Gastroesophageal sphincter (tissue), 4 donors: ENCODE results near the gene RESP18. TPM values are rescaled to one million over a fixed set of nuclear protein-coding genes. Genes with fewer than 3 reads are reported as not detected.

Experiments
- ATAC-seq: fragments of 150-250 bp; one replicate; pipeline ENCODE4 v1.9.1; 2016; ENCODE audit warnings: mild to moderate bottlenecking, moderate library complexity
- H3K27ac ChIP-seq, 4 donors: fragments of 200-600 bp; sonication (generic) in 3 of 4; 1 replicate in 3 of 4; 2 replicates in 1 of 4; pipeline ENCODE4 v1.5.1; 2016 to 2019
- H3K27me3 ChIP-seq: fragments of 200-600 bp; sonication (generic); one replicate; pipeline ENCODE4 v1.5.1; 2019
- H3K36me3 ChIP-seq, 2 donors: fragments of 200-600 bp; sonication (generic); one replicate each; pipeline ENCODE4 v1.5.1; 2019; ENCODE audit warnings: control low read depth in 1 of 2
- H3K4me1 ChIP-seq, 3 donors: fragments of 200-600 bp; sonication (generic); 1 replicate in 2 of 3; 2 replicates in 1 of 3; pipeline ENCODE4 v1.5.1; 2016 to 2019; ENCODE audit warnings: control low read depth in 2 of 3
- H3K4me3 ChIP-seq, 2 donors: fragments of 200-600 bp; sonication (generic); one replicate each; pipeline ENCODE4 v1.5.1; 2019; ENCODE audit warnings: mild to moderate bottlenecking in 1 of 2, moderate library complexity in 1 of 2
- H3K9me3 ChIP-seq, 3 donors: fragments of 200-600 bp; sonication (generic); one replicate each; pipeline ENCODE4 v1.5.1; 2017 to 2019; ENCODE audit warnings: control low read depth in 2 of 3
- EP300 ChIP-seq: sonication (generic); formaldehyde crosslinking; IDR thresholded peaks from one replicate; pipeline ENCODE4 v1.6.1; 2017; ENCODE audit warnings: antibody characterized with exemption, mild to moderate bottlenecking
- POLR2A ChIP-seq, 2 donors: fragments of 450-650 bp; IDR thresholded peaks; one replicate each; pipeline ENCODE4 v1.6.1; 2017; ENCODE audit warnings: antibody characterized with exemption in 2 of 2, mild to moderate bottlenecking in 2 of 2, moderate library complexity in 1 of 2
- POLR2AphosphoS5 ChIP-seq: sonication (generic); formaldehyde crosslinking; IDR thresholded peaks from one replicate; pipeline ENCODE4 v1.6.1; 2017; ENCODE audit warnings: antibody characterized with exemption
- WGBS, 2 donors: methylation state at CpG; one replicate each; pipeline ENCODE4 v1.1.5; 2018; ENCODE audit warnings: low coverage in 1 of 2; 5-methylcytosine and 5-hydroxymethylcytosine counted together
- total RNA-seq, 4 donors: library from RNA; depleted of rRNA; stranded (reverse); fragments of >200 nt; gene quantifications; one replicate each; pipeline ENCODE4 v1.1.0, GENCODE V29; 2016
- TF ChIP-seq, protein P1 (sequence below), 4 experiments: fragments of 200-600 bp in 2 of 4; fragments of 450-650 bp in 2 of 4; sonication (generic) in 1 of 4; IDR thresholded peaks; one replicate each; pipeline ENCODE4 v1.5.1; 2017 to 2019; ENCODE audit warnings: antibody characterized with exemption in 4 of 4, mild to moderate bottlenecking in 2 of 4, moderate library complexity in 2 of 4

RESP18 gene
- total RNA-seq, 4 donors from 2014 or later = not detected

GRCh38 chr2:219350215-219350614 lies 17.7 kb upstream of the RESP18 start:
- H3K4me3 ChIP-seq = no peak overlapping the region
- H3K36me3 ChIP-seq = no peaks in the 10 kb centered on the region
- no peak overlapping the region for H3K27ac ChIP-seq
- H3K4me1 ChIP-seq = no peaks in the 10 kb centered on the region
- peaks cover 71% of the 10 kb centered on the region for H3K27me3 ChIP-seq
- WGBS, 2 donors = 71 to 80% methylated on average over 1 to 2 of the region's 3 CpGs
- no peak for ATAC-seq
- no peak for TF ChIP-seq EP300
- TF ChIP-seq, protein P1, sequence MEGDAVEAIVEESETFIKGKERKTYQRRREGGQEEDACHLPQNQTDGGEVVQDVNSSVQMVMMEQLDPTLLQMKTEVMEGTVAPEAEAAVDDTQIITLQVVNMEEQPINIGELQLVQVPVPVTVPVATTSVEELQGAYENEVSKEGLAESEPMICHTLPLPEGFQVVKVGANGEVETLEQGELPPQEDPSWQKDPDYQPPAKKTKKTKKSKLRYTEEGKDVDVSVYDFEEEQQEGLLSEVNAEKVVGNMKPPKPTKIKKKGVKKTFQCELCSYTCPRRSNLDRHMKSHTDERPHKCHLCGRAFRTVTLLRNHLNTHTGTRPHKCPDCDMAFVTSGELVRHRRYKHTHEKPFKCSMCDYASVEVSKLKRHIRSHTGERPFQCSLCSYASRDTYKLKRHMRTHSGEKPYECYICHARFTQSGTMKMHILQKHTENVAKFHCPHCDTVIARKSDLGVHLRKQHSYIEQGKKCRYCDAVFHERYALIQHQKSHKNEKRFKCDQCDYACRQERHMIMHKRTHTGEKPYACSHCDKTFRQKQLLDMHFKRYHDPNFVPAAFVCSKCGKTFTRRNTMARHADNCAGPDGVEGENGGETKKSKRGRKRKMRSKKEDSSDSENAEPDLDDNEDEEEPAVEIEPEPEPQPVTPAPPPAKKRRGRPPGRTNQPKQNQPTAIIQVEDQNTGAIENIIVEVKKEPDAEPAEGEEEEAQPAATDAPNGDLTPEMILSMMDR (IDR thresholded peaks at IDR 0.05) = no peak
- no peak for TF ChIP-seq POLR2AphosphoS5
- no peak for TF ChIP-seq POLR2A (IDR thresholded peaks at IDR 0.05)
- no peaks in the 10 kb centered on the region for H3K9me3 ChIP-seq

GRCh38 chr2:219344751-219345430 lies 12.3 kb upstream of the RESP18 start:
- no peak for ATAC-seq
- Histone ChIP-seq H3K27ac (no peak overlapping the region), H3K36me3 (no peaks in the 10 kb centered on the region), H3K9me3 (no peaks in the 10 kb centered on the region), H3K4me1 (no peaks in the 10 kb centered on the region), H3K4me3 (no peak overlapping the region), H3K27me3 (peaks cover 25% of the 10 kb centered on the region)
- TF ChIP-seq EP300 (no peak), POLR2AphosphoS5 (no peak)
- 35 to 41% methylated on average over 3 to 6 of the region's 6 CpGs for WGBS, 2 donors

- H3K4me1 ChIP-seq = no peaks in the 10 kb centered on the region
- TF ChIP-seq, protein P1 (IDR thresholded peaks at IDR 0.05) = no peak
- TF ChIP-seq POLR2A (IDR thresholded peaks at IDR 0.05) (no peak), EP300 (no peak), POLR2AphosphoS5 (no peak)
- 40 to 60% methylated on average over 4 of the region's 5 CpGs for WGBS, 2 donors
- no peak for ATAC-seq
- H3K27ac ChIP-seq = no peak overlapping the region
- peaks cover 0 to 20% (median 0%) of the 10 kb centered on the region in 3 donors for H3K9me3 ChIP-seq
- no peak overlapping the region for H3K4me3 ChIP-seq
- peaks cover 68% of the 10 kb centered on the region for H3K27me3 ChIP-seq
- H3K36me3 ChIP-seq = no peaks in the 10 kb centered on the region
Observed at GRCh38 chr2:219335373-219335786, 2.8 kb upstream of the RESP18 start.

GRCh38 chr2:219334076-219334475 lies 1.5 kb upstream of the RESP18 start:
- Histone ChIP-seq H3K4me1 (no peaks in the 10 kb centered on the region), H3K27me3 (peaks cover 71% of the 10 kb centered on the region), H3K36me3 (no peaks in the 10 kb centered on the region), H3K27ac (no peak overlapping the region), H3K4me3 (no peak overlapping the region), H3K9me3 (peaks cover 0 to 20% (median 0%) of the 10 kb centered on the region in 3 donors)
- 88 to 94% methylated on average over 2 of the region's 2 CpGs for WGBS, 2 donors
- no peak for ATAC-seq
- TF ChIP-seq POLR2A (IDR thresholded peaks at IDR 0.05) = no peak
- no peak for TF ChIP-seq EP300
- TF ChIP-seq, protein P1 (IDR thresholded peaks at IDR 0.05) = no peak
- TF ChIP-seq POLR2AphosphoS5 = no peak

DNA sequence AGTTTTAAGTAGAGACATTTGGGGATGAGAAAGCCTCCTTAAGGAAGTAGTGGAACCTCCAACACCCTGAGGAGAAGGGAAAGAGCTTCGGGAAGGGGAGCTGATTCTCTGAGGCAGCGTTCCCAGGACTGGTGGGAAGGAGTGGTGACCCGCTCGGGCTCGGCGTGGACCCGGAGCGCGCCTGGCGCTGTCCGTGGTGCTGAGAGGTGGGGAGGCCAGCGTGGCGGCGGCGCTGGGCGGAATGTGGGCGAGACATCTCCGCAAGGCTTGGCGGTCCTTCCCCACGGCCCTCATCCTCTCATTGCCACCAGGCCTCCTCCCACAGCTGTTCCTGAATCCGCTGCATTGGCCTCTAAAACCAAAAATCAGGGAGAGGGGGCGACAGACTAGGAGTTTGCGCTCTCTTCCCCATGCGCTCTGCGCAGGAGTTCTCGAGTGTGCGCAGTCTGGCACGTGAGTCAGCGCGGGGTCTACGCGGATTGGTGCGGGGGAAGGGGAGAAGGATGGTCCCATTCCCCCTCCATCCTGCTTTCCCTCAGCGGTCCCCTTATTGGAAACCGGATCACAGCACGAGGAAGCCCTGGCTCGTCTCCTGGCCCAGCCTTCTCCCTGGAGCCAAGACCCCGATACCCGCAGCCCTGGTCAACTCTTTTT lies 857 bp downstream of the RESP18 start:
- peak; percentile 46 for ATAC-seq
- TF ChIP-seq, protein P1 (IDR thresholded peaks at IDR 0.05) = no peak
- no peak for TF ChIP-seq POLR2AphosphoS5
- no peak for TF ChIP-seq POLR2A (IDR thresholded peaks at IDR 0.05)
- no peak for TF ChIP-seq EP300
- peaks cover 73% of the 10 kb centered on the region for H3K27me3 ChIP-seq

More for the DNA sequence above, 857 bp downstream of the RESP18 start:
- no peaks in the 10 kb centered on the region for H3K4me1 ChIP-seq
- H3K27ac ChIP-seq = no peak overlapping the region
- H3K9me3 ChIP-seq = peaks cover 0 to 14% (median 0%) of the 10 kb centered on the region in 3 donors
- no peaks in the 10 kb centered on the region for H3K36me3 ChIP-seq
- H3K4me3 ChIP-seq = no peak overlapping the region
- 10 to 16% methylated on average over 16 to 17 of the region's 39 CpGs for WGBS, 2 donors
